Stomach smooth muscle (tissue), 2 donors: ENCODE measurements around the gene PRKCB.
"Not testable (repeated sequence)": the region's sequence is repeated elsewhere in the genome, so short reads cannot be mapped to it uniquely, and the experiment has no call there.

Experiments
- H3K27ac ChIP-seq: one replicate; pipeline ENCODE4 v1.7.0; 2013; ENCODE audit warnings: mild to moderate bottlenecking, low read length, inconsistent platforms
- H3K27me3 ChIP-seq, 2 donors: one replicate each; pipeline ENCODE4 v1.7.0; 2013; ENCODE audit warnings: low read length in 2 of 2; ENCODE audit not compliant: insufficient read depth in 2 of 2, control insufficient read depth in 1 of 2
- H3K36me3 ChIP-seq, 2 donors: one replicate each; pipeline ENCODE4 v1.7.0; 2013; ENCODE audit warnings: low read length in 2 of 2; ENCODE audit not compliant: control insufficient read depth in 2 of 2, insufficient read depth in 2 of 2
- H3K4me1 ChIP-seq: one replicate; pipeline ENCODE4 v1.7.0; 2013; ENCODE audit warnings: low read length; ENCODE audit not compliant: control insufficient read depth, insufficient read depth
- H3K4me3 ChIP-seq, 2 donors: one replicate each; pipeline ENCODE4 v1.7.0; 2013; ENCODE audit warnings: low read length in 2 of 2
- H3K9ac ChIP-seq, 2 donors: one replicate each; pipeline ENCODE4 v1.7.0; 2013; ENCODE audit warnings: low read length in 2 of 2, mild to moderate bottlenecking in 1 of 2
- H3K9me3 ChIP-seq, 2 donors: one replicate each; pipeline ENCODE4 v1.7.0; 2013; ENCODE audit warnings: low read length in 2 of 2; ENCODE audit not compliant: control insufficient read depth in 2 of 2
- donor health status: healthy.
- donor health status: Pancreatic carcinoma.

PRKCB gene

DNA sequence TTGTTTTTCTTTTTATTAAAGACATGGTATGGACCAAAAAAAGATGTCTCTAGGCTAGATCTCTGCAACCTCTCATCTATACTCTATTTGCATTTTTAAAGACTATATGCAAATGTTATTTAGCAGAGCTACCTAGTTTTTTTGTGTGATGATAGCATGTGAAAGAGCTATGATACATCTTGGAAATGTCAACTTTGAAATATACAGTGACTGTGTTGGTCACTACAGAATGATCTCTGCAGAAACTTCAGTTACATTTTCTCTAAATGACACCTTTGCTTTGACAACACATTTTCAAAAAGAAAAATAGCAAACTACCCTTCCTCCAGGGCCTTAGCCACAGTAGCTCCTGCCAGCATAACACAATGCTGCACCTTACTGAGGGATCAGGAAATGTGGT is 86.6 kb downstream of the PRKCB start:
- Histone ChIP-seq H3K27me3 (no peaks in the 10 kb centered on the region), H3K9ac (no peak overlapping the region), H3K9me3 (no peaks in the 10 kb centered on the region), H3K4me3 (no peak overlapping the region), H3K4me1 (no peaks in the 10 kb centered on the region), H3K36me3 (no peaks in the 10 kb centered on the region), H3K27ac (no peak overlapping the region)

DNA sequence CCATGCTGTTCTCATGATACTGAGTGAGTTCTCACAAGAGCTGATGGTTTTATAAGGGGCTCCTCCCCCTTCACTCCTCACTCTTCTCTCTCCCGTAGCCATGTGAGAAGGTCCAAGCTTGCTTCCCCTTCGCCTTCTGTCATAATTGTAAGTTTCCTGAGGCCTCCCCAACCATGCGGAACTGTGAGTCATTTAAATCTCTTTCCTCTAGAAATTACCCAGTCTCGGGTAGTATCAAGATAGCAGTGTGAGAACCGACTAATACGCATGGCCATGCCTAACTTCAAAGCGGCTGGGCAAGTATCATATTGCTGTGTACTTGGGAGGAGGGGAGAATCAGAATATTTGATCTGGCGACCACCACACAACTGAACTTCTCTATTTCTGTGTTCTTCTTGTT is 88.3 kb downstream of the PRKCB start:
- Histone ChIP-seq H3K27ac (no peak overlapping the region), H3K9ac (no peak overlapping the region), H3K4me1 (no peaks in the 10 kb centered on the region), H3K36me3 (no peaks in the 10 kb centered on the region), H3K27me3 (no peaks in the 10 kb centered on the region), H3K4me3 (no peak overlapping the region), H3K9me3 (no peaks in the 10 kb centered on the region)

DNA sequence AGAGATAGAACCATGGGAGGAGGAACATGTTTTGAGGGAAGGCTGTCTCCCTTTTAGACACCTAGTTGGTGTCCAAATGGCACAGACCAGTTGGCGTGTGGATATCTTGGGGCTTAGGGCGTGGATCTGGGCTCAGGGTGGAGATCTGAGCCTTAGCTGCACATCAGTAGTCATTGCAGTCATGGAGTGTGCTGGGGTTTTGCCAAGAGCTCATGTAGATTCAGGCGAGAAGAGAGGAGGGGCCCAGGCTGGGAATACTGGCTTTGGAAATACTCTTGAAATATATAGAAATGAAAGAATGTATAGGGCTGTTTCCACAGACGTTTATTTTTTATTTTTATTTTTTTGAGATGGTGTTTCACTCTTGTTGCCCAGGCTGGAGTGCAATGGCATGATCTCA is 92.0 kb downstream of the PRKCB start:
- H3K4me1 ChIP-seq, result no peaks in the 10 kb centered on the region
- H3K36me3 ChIP-seq, result no peaks in the 10 kb centered on the region
- no peak overlapping the region for H3K27ac ChIP-seq
- H3K27me3 ChIP-seq, result no peaks in the 10 kb centered on the region
- H3K4me3 ChIP-seq, result no peak overlapping the region
- no peaks in the 10 kb centered on the region for H3K9me3 ChIP-seq
- H3K9ac ChIP-seq, result no peak overlapping the region

DNA sequence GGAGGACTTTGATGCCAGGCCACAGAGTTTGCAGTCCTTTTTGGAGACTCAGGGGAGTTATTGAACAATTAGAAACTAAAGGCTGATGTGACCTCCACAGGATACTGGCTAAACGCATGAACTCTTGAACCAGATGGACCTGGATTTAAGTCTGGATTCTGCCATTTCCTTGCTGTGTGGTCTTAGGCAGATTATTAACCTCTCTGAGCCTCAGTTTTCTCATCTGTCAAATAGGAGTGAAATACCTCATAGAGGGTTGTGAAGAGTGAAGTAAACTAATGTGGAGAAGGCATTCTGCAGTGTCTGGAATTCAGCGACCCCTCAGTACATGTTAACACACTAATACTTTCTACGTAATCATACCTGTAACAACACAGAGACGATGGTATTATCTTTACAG is 93.5 kb downstream of the PRKCB start:
- Histone ChIP-seq H3K9ac (no peak overlapping the region), H3K4me3 (no peak overlapping the region), H3K9me3 (no peaks in the 10 kb centered on the region), H3K36me3 (no peaks in the 10 kb centered on the region), H3K4me1 (no peaks in the 10 kb centered on the region), H3K27me3 (no peaks in the 10 kb centered on the region), H3K27ac (no peak overlapping the region)

DNA sequence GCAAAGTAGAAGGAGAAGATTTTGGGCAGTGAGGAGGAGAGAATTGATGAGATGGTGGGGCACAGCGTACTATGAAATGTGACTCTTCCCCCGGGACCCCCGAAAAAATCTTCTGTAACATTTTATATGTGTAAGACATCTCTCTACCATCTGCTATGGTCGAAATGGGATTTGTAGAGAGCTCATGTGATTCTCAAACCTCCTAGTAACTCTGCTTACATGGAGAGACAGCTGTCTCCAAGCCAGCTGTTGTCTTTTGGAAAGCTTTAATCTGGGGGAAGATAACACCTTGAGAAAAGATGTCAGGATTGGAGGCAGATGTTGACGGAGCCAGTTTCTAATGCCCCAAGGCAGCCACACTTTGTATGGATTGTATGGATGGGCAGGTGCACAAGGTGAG is 94.1 kb downstream of the PRKCB start:
- no peaks in the 10 kb centered on the region for H3K4me1 ChIP-seq
- H3K27ac ChIP-seq, result no peak overlapping the region
- H3K9ac ChIP-seq, result no peak overlapping the region
- no peak overlapping the region for H3K4me3 ChIP-seq
- no peaks in the 10 kb centered on the region for H3K36me3 ChIP-seq
- H3K9me3 ChIP-seq, result no peaks in the 10 kb centered on the region
- no peaks in the 10 kb centered on the region for H3K27me3 ChIP-seq

DNA sequence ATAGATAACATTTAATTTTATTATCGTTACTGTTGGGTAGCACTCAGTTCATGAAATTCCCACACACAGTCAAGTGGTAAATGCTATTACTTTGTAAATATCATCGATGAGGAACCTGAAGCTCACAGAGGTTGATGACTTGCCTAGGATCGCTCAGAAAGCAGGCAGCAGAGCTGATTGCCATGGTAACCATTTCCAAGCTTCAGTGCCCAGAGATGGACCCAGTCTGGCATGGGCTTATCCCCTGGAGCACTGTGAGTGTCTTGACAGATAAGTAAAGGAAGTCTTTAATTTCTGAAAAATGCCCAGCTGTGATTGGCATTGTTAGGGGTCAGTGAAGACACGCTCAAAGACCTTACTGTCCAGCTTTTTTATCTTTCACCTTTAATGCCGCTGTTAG is 95.0 kb downstream of the PRKCB start:
- no peaks in the 10 kb centered on the region for H3K36me3 ChIP-seq
- no peak overlapping the region for H3K4me3 ChIP-seq
- H3K27me3 ChIP-seq, result no peaks in the 10 kb centered on the region
- no peak overlapping the region for H3K27ac ChIP-seq
- H3K9ac ChIP-seq, result no peak overlapping the region
- no peaks in the 10 kb centered on the region for H3K9me3 ChIP-seq
- no peaks in the 10 kb centered on the region for H3K4me1 ChIP-seq

DNA sequence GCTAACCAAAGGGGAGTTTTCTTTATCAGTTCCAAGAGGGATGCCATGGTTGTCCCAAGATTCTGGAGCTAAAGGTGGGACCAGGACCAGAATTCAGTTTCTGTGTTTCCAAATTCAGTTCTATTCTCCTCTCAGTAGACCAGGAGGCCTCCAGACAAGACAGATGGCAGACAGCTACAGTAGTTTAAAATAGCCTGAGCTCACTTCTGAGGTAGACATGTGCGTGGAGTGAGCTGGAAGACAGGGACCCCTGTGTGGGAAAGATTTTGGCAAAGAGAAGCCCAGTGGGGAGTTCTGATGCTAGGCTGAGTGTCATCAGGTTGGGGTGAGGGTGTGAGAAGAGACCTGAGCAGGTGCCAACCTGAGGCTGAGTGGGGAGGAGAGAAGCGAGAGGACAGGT is 95.4 kb downstream of the PRKCB start:
- Histone ChIP-seq H3K4me1 (no peaks in the 10 kb centered on the region), H3K36me3 (no peaks in the 10 kb centered on the region), H3K27me3 (no peaks in the 10 kb centered on the region)

DNA sequence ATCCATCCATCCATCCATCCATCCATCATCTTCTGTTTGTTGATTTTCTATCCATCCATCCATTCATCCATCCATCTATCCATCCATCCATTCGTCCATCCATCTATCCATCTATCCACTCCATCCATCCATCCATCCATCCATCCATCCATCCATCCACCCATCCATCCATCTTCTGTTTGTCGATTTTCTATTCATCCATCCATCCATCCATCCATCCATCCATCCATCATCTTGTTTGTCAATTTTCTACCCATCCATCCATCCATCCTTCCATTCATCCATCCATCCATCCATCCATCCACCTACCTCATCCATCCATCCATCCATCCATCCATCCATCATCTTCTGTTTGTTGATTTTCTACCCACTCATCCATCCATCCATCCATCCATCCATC is 97.9 kb downstream of the PRKCB start:
- H3K4me1 ChIP-seq, H3K9me3 ChIP-seq, H3K36me3 ChIP-seq, H3K27me3 ChIP-seq, H3K9ac ChIP-seq, H3K4me3 ChIP-seq, H3K27ac ChIP-seq: not testable (repeated sequence)

More for the DNA sequence above, 95.4 kb downstream of the PRKCB start:
- no peaks in the 10 kb centered on the region for H3K9me3 ChIP-seq
- H3K27ac ChIP-seq, result no peak overlapping the region
- H3K9ac ChIP-seq, result no peak overlapping the region
- no peak overlapping the region for H3K4me3 ChIP-seq

DNA sequence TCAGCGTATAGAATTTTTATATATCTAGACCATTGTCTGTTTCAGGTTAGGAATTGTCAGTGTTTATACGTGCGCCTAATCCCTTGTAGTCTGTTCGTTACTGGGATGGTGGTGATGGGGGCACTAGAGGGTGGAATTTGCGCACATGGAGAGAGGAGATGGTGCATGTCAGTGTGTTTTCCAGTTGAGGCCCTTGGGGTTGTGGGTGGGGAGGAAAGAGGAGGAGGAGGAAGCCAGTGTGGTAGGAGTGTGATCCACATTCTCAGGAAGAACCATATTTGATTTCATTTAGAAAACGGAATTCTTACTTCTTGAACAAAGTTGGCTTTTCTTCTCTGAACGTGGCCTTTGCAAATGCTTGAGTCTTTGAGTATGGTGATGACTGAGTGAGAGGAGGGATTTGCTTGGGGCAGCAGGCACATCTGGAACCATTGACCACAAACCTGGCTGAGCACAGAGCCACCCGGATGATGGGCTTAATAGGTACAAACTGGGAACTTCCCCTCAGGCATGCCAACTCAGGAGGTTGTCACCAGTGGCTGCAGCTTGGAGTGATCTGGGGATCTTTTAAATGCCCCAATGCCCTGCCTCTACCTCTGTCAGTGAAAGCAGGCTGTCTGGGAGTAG is 98.9 kb downstream of the PRKCB start:
- H3K36me3 ChIP-seq, result no peaks in the 10 kb centered on the region

DNA sequence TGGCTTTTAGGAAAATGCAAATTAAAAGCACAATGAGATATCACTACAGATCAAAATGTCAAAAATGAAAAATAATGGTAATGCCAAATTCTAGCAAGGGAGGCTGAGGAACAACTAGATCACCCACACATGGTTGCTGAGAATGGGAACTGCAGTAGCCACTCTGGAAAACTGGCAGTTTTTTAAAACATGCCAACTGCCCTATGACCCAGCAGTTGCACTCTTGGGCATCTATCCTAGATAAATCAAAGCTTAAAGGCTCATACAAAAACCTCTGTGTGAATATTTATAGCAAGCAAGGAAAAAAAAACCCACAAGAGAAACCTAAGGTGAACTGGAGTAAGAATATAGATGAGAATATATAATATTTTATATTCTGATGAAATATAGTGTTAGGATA is 104.3 kb downstream of the PRKCB start:
- H3K4me3 ChIP-seq, result no peak overlapping the region
- no peaks in the 10 kb centered on the region for H3K36me3 ChIP-seq
- no peaks in the 10 kb centered on the region for H3K27me3 ChIP-seq
- H3K9me3 ChIP-seq, result no peaks in the 10 kb centered on the region
- no peak overlapping the region for H3K27ac ChIP-seq
- H3K4me1 ChIP-seq, result peaks cover 4% of the 10 kb centered on the region
- no peak overlapping the region for H3K9ac ChIP-seq

More for the DNA sequence above, 98.9 kb downstream of the PRKCB start:
- H3K4me3 ChIP-seq, result no peak overlapping the region
- H3K4me1 ChIP-seq, result no peaks in the 10 kb centered on the region
- H3K9me3 ChIP-seq, result no peaks in the 10 kb centered on the region
- no peak overlapping the region for H3K9ac ChIP-seq
- H3K27ac ChIP-seq, result no peak overlapping the region
- no peaks in the 10 kb centered on the region for H3K27me3 ChIP-seq

DNA sequence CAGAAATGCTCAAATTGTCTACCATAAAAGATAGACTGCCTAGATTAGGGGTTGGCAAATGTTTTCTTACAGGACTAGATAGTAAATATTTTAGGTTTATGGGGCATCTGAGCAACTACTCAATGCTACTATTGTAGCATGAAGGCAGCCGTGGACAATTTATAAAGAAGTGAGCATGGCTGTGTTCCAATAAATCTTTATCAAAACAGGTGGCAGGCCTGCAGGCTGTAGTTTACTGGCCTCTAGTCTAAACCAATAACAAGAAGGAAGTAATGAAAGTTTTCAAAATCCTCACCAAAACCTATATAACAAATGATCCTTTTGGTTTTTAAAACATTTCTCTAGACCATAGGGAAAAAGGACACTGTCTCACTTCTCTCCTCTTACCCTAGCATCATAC is 105.2 kb downstream of the PRKCB start:
- no peak overlapping the region for H3K9ac ChIP-seq
- H3K4me1 ChIP-seq, result peaks cover 4% of the 10 kb centered on the region
- H3K27me3 ChIP-seq, result no peaks in the 10 kb centered on the region
- H3K27ac ChIP-seq, result no peak overlapping the region
- H3K9me3 ChIP-seq, result no peaks in the 10 kb centered on the region
- no peaks in the 10 kb centered on the region for H3K36me3 ChIP-seq
- no peak overlapping the region for H3K4me3 ChIP-seq
